C4-2B (cell line): ENCODE measurements around the gene REXO4.

Experiments
- CTCF ChIP-seq: fragments of 450-650 bp; conservative IDR thresholded peaks from 2 replicates; pipeline ENCODE4 v1.5.1; 2017; ENCODE audit warnings: mild to moderate bottlenecking
- ZFX ChIP-seq: fragments of 450-650 bp; IDR thresholded peaks from 2 replicates; pipeline ENCODE4 v1.6.1; 2017

- TF ChIP-seq CTCF: no peak
- no peak for TF ChIP-seq ZFX
These were observed 35.2 kb downstream of the REXO4 start for GRCh38 chr9:133382507-133383141.
